GM12878 (cell line): ENCODE results near the gene ADAMTS16. TPM values are rescaled to one million over a fixed set of nuclear protein-coding genes. Genes with fewer than 3 reads are reported as not detected.

Source experiments
- ATAC-seq: fragments of 200-7000 bp; cut with Tn5 transposase; 3 replicates; pipeline ENCODE4 v1.9.1; 2020; ENCODE audit warnings: mild to moderate bottlenecking, moderate library complexity
- BruUV-seq: library from RNA; stranded (reverse); fragments of 400-500 nt; replicated peaks from 2 replicates; lab custom pipeline; 2021; lab: Mats Ljungman, UMichigan
- CTCF ChIA-PET: fragments of 300-600 bp; sonication (Branson Sonifier 250); formaldehyde crosslinking; extraction: SDS; loops from one replicate; lab custom pipeline; 2021; ENCODE audit warnings: inconsistent platforms; lab: Yijun Ruan, JAX
- POLR2A ChIA-PET: fragments of 350-600 bp; formaldehyde crosslinking; extraction: SDS; loops from one replicate; lab custom pipeline; 2021; ENCODE audit warnings: inconsistent platforms; lab: Charles Lee
- RAD21 ChIA-PET: fragments of 300-600 bp; sonication (Branson Sonifier 250); formaldehyde crosslinking; loops from one replicate; lab custom pipeline; 2023; ENCODE audit warnings: antibody characterized with exemption; ENCODE audit not compliant: unreplicated experiment; lab: Charles Lee
- SMC1A ChIA-PET: fragments of 300-600 bp; sonication (Branson Sonifier 250); formaldehyde crosslinking; loops from one replicate; lab custom pipeline; 2023; ENCODE audit not compliant: unreplicated experiment, uncharacterized antibody; lab: Charles Lee
- DNase-seq: peaks from one replicate; pipeline ENCODE4 v3.0.0-alpha.2; 2011; ENCODE audit warnings: low read depth, low spot score
- FAIRE-seq: peaks from 3 replicates; lab custom pipeline; 2011; peaks lifted over from hg19 to GRCh38; lab: Jason Lieb, UNC
- H2AFZ ChIP-seq: 2 replicates; pipeline ENCODE4 v1.6.0; 2011; ENCODE audit warnings: low read depth, low read length, control low read depth; ENCODE audit not compliant: control insufficient read depth
- H3K27ac ChIP-seq: 2 replicates; pipeline ENCODE4 v1.5.1; 2011; ENCODE audit warnings: control low read depth; ENCODE audit not compliant: control insufficient read depth, insufficient read depth
- H3K27me3 ChIP-seq, 2 experiments: replicated peaks in 1 of 2; 2 replicates each; pipeline versions ENCODE4 v1.6.0 to v1.6.1; 2011; ENCODE audit warnings: low read length in 1 of 2; ENCODE audit not compliant: control insufficient read depth in 2 of 2, insufficient read depth in 2 of 2
- H3K36me3 ChIP-seq, 2 experiments: 2 replicates each; pipeline ENCODE4 v1.5.1; 2011; ENCODE audit warnings: low read length in 1 of 2; ENCODE audit not compliant: control insufficient read depth in 2 of 2, insufficient read depth in 2 of 2
- H3K4me1 ChIP-seq: 2 replicates; pipeline ENCODE4 v1.6.1; 2011; ENCODE audit warnings: mild to moderate bottlenecking, low read length, moderate library complexity, mixed read lengths; ENCODE audit not compliant: control insufficient read depth, insufficient read depth
- H3K4me2 ChIP-seq: 2 replicates; pipeline ENCODE4 v1.6.0; 2011; ENCODE audit warnings: control low read depth; ENCODE audit not compliant: control insufficient read depth, insufficient read depth
- H3K4me3 ChIP-seq: fragments of 200-600 bp; sonication (generic); 2 replicates; pipeline ENCODE4 v1.5.1; 2016
- H3K79me2 ChIP-seq: 2 replicates; pipeline ENCODE4 v1.6.0; 2011; ENCODE audit warnings: low read length; ENCODE audit not compliant: control insufficient read depth, insufficient read depth
- H3K9ac ChIP-seq: 2 replicates; pipeline ENCODE4 v1.8.0; 2011; ENCODE audit warnings: low read length, control low read depth, mixed read lengths; ENCODE audit not compliant: control insufficient read depth, insufficient read depth
- H3K9me3 ChIP-seq: replicated peaks from 3 replicates; pipeline ENCODE4 v1.5.1; 2011; ENCODE audit warnings: mild to moderate bottlenecking, low read length; ENCODE audit not compliant: control insufficient read depth, insufficient read depth
- H4K20me1 ChIP-seq: 2 replicates; pipeline ENCODE4 v1.6.0; 2011; ENCODE audit not compliant: control insufficient read depth, insufficient read depth
- CHD1 ChIP-seq: IDR thresholded peaks from 2 replicates; pipeline ENCODE4 v1.6.1; 2012; ENCODE audit warnings: low read depth, low read length, improper control_type of control experiment
- CREB1 ChIP-seq: IDR thresholded peaks from 2 replicates; pipeline ENCODE4 v1.6.1; 2012; ENCODE audit warnings: low read depth, mild to moderate bottlenecking, inconsistent platforms
- E2F4 ChIP-seq: IDR thresholded peaks from 2 replicates; pipeline ENCODE4 v1.6.1; 2012; ENCODE audit warnings: low read depth, low read length, improper control_type of control experiment
- GABPA ChIP-seq: IDR thresholded peaks from 2 replicates; pipeline ENCODE4 v1.6.1; 2014; ENCODE audit warnings: antibody characterized with exemption, low read depth, mild to moderate bottlenecking, inconsistent platforms
- MAX ChIP-seq: IDR thresholded peaks from 2 replicates; pipeline ENCODE4 v1.6.1; 2012; ENCODE audit warnings: low read depth, low read length, improper control_type of control experiment
- NR2C1 ChIP-seq: fragments of 450-650 bp; IDR thresholded peaks from 2 replicates; pipeline ENCODE4 v1.6.1; 2017; ENCODE audit warnings: antibody characterized with exemption, mild to moderate bottlenecking, moderate library complexity
- RFX5 ChIP-seq: IDR thresholded peaks from 2 replicates; pipeline ENCODE4 v1.6.1; 2011; ENCODE audit warnings: low read depth, low read length, improper control_type of control experiment
- ZNF24 ChIP-seq: fragments of 450-650 bp; IDR thresholded peaks from 2 replicates; pipeline ENCODE4 v1.6.1; 2017; ENCODE audit warnings: antibody characterized with exemption, mild to moderate bottlenecking
- ZSCAN29 ChIP-seq: fragments of 450-650 bp; IDR thresholded peaks from 2 replicates; pipeline ENCODE4 v1.6.1; 2017; ENCODE audit warnings: mild to moderate bottlenecking, moderate library complexity
- WGBS: methylation state at CpG from one replicate; pipeline ENCODE4 v1.1.6; 2016; ENCODE audit warnings: low lambda C conversion rate; ENCODE audit not compliant: insufficient replicate concordance, insufficient coverage; ENCODE audit errors: missing lambda C conversion rate; 5-methylcytosine and 5-hydroxymethylcytosine counted together
- in situ Hi-C: fragments of 300-500 bp; cut with MboI; formaldehyde crosslinking; loops from 9 replicates; pipeline ENCODE4 v1.14.3; 2018; ENCODE audit warnings: mixed read lengths
- intact Hi-C: fragments of 100-400 bp; cut with micrococcal nuclease; formaldehyde crosslinking; loops from one replicate; pipeline ENCODE4 v1.14.2; 2022; ENCODE audit not compliant: unreplicated experiment
- polyA plus RNA-seq, 11 experiments: library from polyadenylated mRNA; depleted of rRNA in 4 of 11; unstranded in 6 of 11; stranded (reverse) in 5 of 11; fragments of >200 nt; fragmentation: Nextera tagmentation in 4 of 11; fragmentation: Illumina TruSeq in 1 of 11; extraction: Ambion mirVana in 4 of 11; extraction: Trizol in 1 of 11; gene quantifications; 1 replicate in 1 of 11; 2 replicates in 10 of 11; pipeline versions ENCODE4 v1.2.1 to v1.2.3, GENCODE V29; 2011 to 2016; ENCODE audit warnings: inconsistent platforms in 2 of 11, missing spikeins in 2 of 11, low read depth in 1 of 11
- total RNA-seq, 4 experiments: library from RNA; depleted of rRNA in 3 of 4; stranded (reverse); fragments of >200 nt in 3 of 4; fragmentation: Illumina TruSeq in 1 of 4; extraction: Trizol in 1 of 4; gene quantifications; 2 replicates each; pipeline versions ENCODE4 v1.2.1 to v1.2.3, GENCODE V29; 2013 to 2021
- TF ChIP-seq, protein P1 (sequence below): IDR thresholded peaks from 2 replicates; pipeline ENCODE4 v1.6.1; 2011; ENCODE audit warnings: borderline replicate concordance, low read depth, mild to moderate bottlenecking, moderate library complexity, mixed read lengths, low read length; ENCODE audit not compliant: insufficient read depth; ENCODE audit errors: extremely low read length
- TF ChIP-seq, protein P2 (sequence below): fragments of 450-650 bp; formaldehyde crosslinking; IDR thresholded peaks from 2 replicates; pipeline ENCODE4 v1.4.0; 2020; ENCODE audit warnings: mild to moderate bottlenecking, moderate library complexity

Gene ADAMTS16
- total and polyA plus RNA-seq, 10 of the 15 experiments (the other 5 are each of a cell fraction or from before 2014, with no cell fraction given): 0.04 TPM; not detected in 9

DNA sequence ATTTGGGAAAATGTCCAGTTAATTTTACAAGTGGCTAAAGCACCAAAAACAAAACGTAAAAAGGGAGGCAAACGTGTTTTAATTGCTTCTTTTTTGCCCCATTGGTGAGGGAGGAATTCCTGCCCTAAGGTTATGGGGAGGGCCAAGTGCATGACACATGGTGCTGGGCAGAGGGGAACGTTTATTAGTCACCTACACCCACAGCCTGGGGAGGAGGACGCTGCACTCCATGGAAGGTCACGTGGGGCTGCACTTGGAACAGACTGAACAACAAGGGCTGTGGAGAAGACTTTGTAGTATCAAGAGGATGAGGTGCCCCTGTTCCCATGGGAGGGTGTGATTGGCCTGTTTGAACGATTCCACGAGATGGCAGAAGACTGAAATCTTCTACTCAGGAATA, 13.7 kb upstream of the ADAMTS16 start:
- BruUV-seq: no TSS peak
- TF ChIP-seq, protein P1, sequence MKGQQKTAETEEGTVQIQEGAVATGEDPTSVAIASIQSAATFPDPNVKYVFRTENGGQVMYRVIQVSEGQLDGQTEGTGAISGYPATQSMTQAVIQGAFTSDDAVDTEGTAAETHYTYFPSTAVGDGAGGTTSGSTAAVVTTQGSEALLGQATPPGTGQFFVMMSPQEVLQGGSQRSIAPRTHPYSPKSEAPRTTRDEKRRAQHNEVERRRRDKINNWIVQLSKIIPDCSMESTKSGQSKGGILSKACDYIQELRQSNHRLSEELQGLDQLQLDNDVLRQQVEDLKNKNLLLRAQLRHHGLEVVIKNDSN: peak; percentile 25
- no peak for TF ChIP-seq ZSCAN29
- Histone ChIP-seq H3K4me1 (no peaks in the 10 kb centered on the region), H3K4me2 (no peak overlapping the region), H4K20me1 (no peaks in the 10 kb centered on the region), H3K36me3 (no peaks in the 10 kb centered on the region), H3K9me3 (no peaks in the 10 kb centered on the region), H3K27ac (no peak overlapping the region), H3K79me2 (no peaks in the 10 kb centered on the region), H3K9ac (no peak overlapping the region), H2AFZ (no peak overlapping the region), H3K27me3 (no peaks in the 10 kb centered on the region), H3K4me3 (no peak overlapping the region)
- POLR2A ChIA-PET: no interaction called here
- 10% methylated on average over 7 of the region's 7 CpGs for WGBS
- RAD21 ChIA-PET: no interaction called here
- no peak for FAIRE-seq
- no peak for DNase-seq
- ATAC-seq: no peak
- SMC1A ChIA-PET: no interaction called here
- intact Hi-C loops (no loop called here), in situ Hi-C loops (no loop called here)
- CTCF ChIA-PET: no interaction called here

- Histone ChIP-seq H2AFZ (no peak overlapping the region), H3K27ac (no peak overlapping the region), H3K4me3 (no peak overlapping the region), H3K9me3 (no peaks in the 10 kb centered on the region; the same call in 2 of the 3 replicates), H3K4me1 (no peaks in the 10 kb centered on the region), H3K79me2 (no peaks in the 10 kb centered on the region), H3K9ac (no peak overlapping the region), H4K20me1 (no peaks in the 10 kb centered on the region), H3K27me3 (no peaks in the 10 kb centered on the region), H3K36me3 (no peaks in the 10 kb centered on the region), H3K4me2 (no peak overlapping the region)
- ATAC-seq (no peak), FAIRE-seq (no peak), DNase-seq (no peak)
- no TSS peak for BruUV-seq
- ChIA-PET CTCF (no interaction called here), POLR2A (no interaction called here), RAD21 (no interaction called here), SMC1A (no interaction called here)
- in situ Hi-C loops: no loop called here
- intact Hi-C loops: no loop called here
- WGBS: 28% methylated on average over 6 of the region's 8 CpGs
- TF ChIP-seq MAX: no peak
- TF ChIP-seq CHD1: no peak
- no peak for TF ChIP-seq NR2C1
- TF ChIP-seq E2F4: no peak
- no peak for TF ChIP-seq RFX5
- TF ChIP-seq, protein P2, sequence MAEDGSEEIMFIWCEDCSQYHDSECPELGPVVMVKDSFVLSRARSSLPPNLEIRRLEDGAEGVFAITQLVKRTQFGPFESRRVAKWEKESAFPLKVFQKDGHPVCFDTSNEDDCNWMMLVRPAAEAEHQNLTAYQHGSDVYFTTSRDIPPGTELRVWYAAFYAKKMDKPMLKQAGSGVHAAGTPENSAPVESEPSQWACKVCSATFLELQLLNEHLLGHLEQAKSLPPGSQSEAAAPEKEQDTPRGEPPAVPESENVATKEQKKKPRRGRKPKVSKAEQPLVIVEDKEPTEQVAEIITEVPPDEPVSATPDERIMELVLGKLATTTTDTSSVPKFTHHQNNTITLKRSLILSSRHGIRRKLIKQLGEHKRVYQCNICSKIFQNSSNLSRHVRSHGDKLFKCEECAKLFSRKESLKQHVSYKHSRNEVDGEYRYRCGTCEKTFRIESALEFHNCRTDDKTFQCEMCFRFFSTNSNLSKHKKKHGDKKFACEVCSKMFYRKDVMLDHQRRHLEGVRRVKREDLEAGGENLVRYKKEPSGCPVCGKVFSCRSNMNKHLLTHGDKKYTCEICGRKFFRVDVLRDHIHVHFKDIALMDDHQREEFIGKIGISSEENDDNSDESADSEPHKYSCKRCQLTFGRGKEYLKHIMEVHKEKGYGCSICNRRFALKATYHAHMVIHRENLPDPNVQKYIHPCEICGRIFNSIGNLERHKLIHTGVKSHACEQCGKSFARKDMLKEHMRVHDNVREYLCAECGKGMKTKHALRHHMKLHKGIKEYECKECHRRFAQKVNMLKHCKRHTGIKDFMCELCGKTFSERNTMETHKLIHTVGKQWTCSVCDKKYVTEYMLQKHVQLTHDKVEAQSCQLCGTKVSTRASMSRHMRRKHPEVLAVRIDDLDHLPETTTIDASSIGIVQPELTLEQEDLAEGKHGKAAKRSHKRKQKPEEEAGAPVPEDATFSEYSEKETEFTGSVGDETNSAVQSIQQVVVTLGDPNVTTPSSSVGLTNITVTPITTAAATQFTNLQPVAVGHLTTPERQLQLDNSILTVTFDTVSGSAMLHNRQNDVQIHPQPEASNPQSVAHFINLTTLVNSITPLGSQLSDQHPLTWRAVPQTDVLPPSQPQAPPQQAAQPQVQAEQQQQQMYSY (CRISPR knock-in tag): no peak
- TF ChIP-seq GABPA: no peak
- TF ChIP-seq ZNF24: no peak
- TF ChIP-seq CREB1: no peak
Measured at GRCh38 chr5:5128766-5129165, 11.4 kb upstream of the ADAMTS16 start.
